Measurements from ENCODE around the gene BICD1. TPM values are rescaled to one million over a fixed set of nuclear protein-coding genes. Genes with fewer than 3 reads are reported as not detected.

BICD1 gene
- total and polyA plus RNA-seq, 10 donors, result 8.5 to 62.9 (median 44.2) TPM

DNA sequence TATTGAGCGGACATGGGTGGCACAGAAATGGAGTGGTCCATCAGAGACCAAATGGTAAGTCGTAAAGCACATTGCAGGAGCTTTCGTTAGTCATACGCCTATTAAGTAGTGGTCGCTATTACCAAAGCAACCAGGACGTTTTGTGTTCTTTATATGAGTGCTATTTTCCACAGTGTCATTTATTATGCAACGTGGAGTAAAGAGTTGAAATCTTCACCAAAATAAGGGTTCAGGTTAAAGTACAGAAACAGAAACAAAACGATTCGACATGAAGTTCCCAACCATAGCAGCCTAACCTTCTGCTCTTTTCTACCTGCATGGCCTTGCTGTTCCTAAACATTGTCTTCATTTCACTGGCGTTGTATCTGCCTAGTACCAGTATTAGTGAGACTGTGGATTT lies 272.6 kb downstream of the BICD1 start:
- no peak for DNase-seq
- Histone ChIP-seq H3K9me3 (no peaks in the 10 kb centered on the region), H3K4me1 (no peaks in the 10 kb centered on the region), H3K27ac (no peak overlapping the region), H3K36me3 (peaks cover 0 to 6% (median 0%) of the 10 kb centered on the region in 6 donors), H3K27me3 (replicated peaks in 1 of 7) (no peaks in the 10 kb centered on the region), H3K4me3 (no peak overlapping the region)
- 86 to 93% (median 89%) methylated on average over 10 of the region's 10 CpGs for WGBS, 5 donors
- TF ChIP-seq, protein P1, sequence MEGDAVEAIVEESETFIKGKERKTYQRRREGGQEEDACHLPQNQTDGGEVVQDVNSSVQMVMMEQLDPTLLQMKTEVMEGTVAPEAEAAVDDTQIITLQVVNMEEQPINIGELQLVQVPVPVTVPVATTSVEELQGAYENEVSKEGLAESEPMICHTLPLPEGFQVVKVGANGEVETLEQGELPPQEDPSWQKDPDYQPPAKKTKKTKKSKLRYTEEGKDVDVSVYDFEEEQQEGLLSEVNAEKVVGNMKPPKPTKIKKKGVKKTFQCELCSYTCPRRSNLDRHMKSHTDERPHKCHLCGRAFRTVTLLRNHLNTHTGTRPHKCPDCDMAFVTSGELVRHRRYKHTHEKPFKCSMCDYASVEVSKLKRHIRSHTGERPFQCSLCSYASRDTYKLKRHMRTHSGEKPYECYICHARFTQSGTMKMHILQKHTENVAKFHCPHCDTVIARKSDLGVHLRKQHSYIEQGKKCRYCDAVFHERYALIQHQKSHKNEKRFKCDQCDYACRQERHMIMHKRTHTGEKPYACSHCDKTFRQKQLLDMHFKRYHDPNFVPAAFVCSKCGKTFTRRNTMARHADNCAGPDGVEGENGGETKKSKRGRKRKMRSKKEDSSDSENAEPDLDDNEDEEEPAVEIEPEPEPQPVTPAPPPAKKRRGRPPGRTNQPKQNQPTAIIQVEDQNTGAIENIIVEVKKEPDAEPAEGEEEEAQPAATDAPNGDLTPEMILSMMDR (IDR thresholded peaks at IDR 0.05 in 8 of 11, conservative IDR thresholded peaks at IDR 0.05 in 3 of 11), result no peak
- no peak for TF ChIP-seq POLR2AphosphoS5 (IDR thresholded peaks at IDR 0.05)
- TF ChIP-seq POLR2A (IDR thresholded peaks at IDR 0.05), result no peak
- intact Hi-C loops (cut with DNase I; ENCODE audit: low total_unique reads), result no loop called here

DNA sequence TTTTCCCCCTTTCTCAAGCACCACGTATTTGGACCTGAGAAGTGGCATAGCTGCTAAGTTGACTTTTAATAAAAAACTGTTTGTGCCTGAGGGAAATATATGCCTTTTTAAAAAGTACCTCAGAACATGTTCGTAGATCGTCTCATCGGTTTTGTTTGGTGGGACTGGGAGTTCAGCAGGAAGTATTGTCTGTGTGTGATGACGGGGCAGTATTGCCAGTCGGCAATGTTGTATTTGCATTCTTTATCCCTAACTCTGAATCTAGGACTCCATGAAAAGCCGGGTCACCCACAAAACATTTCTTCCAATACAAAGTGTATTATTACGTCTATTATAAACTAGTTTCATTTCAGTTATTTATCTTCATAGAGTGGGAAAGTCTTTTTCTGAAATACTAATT lies 273.0 kb downstream of the BICD1 start:
- DNase-seq, result no peak
- Histone ChIP-seq H3K9me3 (no peaks in the 10 kb centered on the region), H3K4me3 (no peak overlapping the region), H3K4me1 (no peaks in the 10 kb centered on the region), H3K27me3 (replicated peaks in 1 of 7) (no peaks in the 10 kb centered on the region), H3K36me3 (peaks cover 0 to 6% (median 0%) of the 10 kb centered on the region in 6 donors), H3K27ac (no peak overlapping the region)
- intact Hi-C loops (cut with DNase I; ENCODE audit: low total_unique reads), result no loop called here
- TF ChIP-seq POLR2AphosphoS5 (IDR thresholded peaks at IDR 0.05) (no peak), POLR2A (IDR thresholded peaks at IDR 0.05) (no peak)
- TF ChIP-seq, protein P1 (IDR thresholded peaks at IDR 0.05 in 8 of 11, conservative IDR thresholded peaks at IDR 0.05 in 3 of 11), result no peak
- 83 to 92% (median 87%) methylated on average over 8 of the region's 8 CpGs for WGBS, 5 donors

DNA sequence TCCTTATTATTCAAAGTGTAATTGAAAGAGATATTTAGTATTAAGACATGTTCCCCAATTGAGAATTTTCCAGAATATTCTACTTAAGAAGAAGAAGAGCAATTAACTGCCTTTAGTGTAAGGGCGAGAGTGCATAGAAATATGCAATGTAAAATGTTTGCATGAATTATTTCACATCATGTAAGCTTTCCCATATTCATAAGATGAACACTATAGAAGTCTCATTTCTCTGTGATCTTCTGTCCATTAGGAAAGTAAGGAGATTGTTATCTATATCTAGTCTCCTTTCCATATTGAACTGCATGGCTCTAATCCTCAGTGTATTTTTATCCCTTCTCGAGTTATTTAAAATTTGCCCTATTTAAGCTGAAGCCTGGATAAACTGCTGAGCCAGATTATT lies 275.6 kb downstream of the BICD1 start:
- no peak overlapping the region for H3K4me3 ChIP-seq

DNA sequence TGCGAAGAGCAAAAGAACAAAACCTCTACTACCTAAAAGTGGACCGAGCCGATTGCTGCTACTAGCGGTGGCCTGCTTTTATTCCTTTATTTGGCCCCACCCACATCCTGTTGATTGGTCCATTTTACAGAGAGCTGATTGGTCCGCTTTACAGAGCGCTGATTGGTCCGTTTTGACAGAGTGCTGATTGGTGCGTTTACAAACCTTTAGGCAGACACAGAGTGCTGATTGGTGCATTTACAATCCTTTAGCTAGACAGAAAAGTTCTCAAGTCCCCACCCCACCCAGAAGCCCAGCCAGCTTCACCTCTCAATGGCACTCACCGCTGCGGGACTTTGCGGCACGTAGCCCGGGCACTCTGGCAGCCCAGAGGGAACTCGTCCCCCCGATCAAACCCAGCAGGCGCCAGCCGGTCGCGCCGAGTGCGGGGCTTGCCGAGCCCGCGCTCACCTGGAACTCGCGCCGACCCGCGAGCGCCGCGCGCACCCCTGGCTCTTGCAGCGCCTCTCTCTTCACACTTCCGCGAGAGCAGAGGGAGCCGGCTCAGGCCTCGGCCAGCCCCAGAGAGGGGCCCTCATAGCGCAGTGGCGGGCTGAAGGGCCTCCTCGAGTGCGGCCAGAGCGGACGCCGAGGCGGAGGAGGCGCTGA lies 284.0 kb downstream of the BICD1 start:
- intact Hi-C loops (cut with DNase I; ENCODE audit: low total_unique reads), result no loop called here
- Histone ChIP-seq H3K4me1 (peaks cover 0 to 7% (median 2%) of the 10 kb centered on the region in 6 donors), H3K9me3 (peaks cover 0 to 8% (median 0%) of the 10 kb centered on the region in 8 donors), H3K4me3 (peak overlapping the region in 7 of 8 donors; percentile 19 to 63 (median 30)), H3K27me3 (replicated peaks in 1 of 7) (peaks cover 0 to 64% (median 5%) of the 10 kb centered on the region in 7 donors), H3K36me3 (no peaks in the 10 kb centered on the region), H3K27ac (no peak overlapping the region)
- peak; percentile 84 for DNase-seq
- peak in 2 of 3 donors; percentile 27 to 55 for TF ChIP-seq POLR2AphosphoS5 (IDR thresholded peaks at IDR 0.05)
- TF ChIP-seq, protein P1 (IDR thresholded peaks at IDR 0.05 in 8 of 11, conservative IDR thresholded peaks at IDR 0.05 in 3 of 11), result no peak
- WGBS, 5 donors, result 25 to 50% (median 37%) methylated on average over 40 to 47 of the region's 47 CpGs

More for the DNA sequence above, 275.6 kb downstream of the BICD1 start:
- 86 to 92% (median 89%) methylated on average over 2 of the region's 2 CpGs for WGBS, 5 donors
- Histone ChIP-seq H3K36me3 (peaks cover 0 to 6% (median 0%) of the 10 kb centered on the region in 6 donors), H3K27me3 (replicated peaks in 1 of 7) (no peaks in the 10 kb centered on the region), H3K27ac (no peak overlapping the region), H3K9me3 (no peaks in the 10 kb centered on the region), H3K4me1 (no peaks in the 10 kb centered on the region)
- TF ChIP-seq POLR2AphosphoS5 (IDR thresholded peaks at IDR 0.05) (no peak), POLR2A (IDR thresholded peaks at IDR 0.05) (no peak)
- TF ChIP-seq, protein P1 (IDR thresholded peaks at IDR 0.05 in 8 of 11, conservative IDR thresholded peaks at IDR 0.05 in 3 of 11), result no peak
- DNase-seq, result no peak
- intact Hi-C loops (cut with DNase I; ENCODE audit: low total_unique reads), result no loop called here

Data from spleen (tissue), 11 donors.